Colonic mucosa (tissue), 4 donors: ENCODE data around the gene GABBR2. TPM values are rescaled to one million over a fixed set of nuclear protein-coding genes. Genes with fewer than 3 reads are reported as not detected.
"Not testable (repeated sequence)": the region's sequence is repeated elsewhere in the genome, so short reads cannot be mapped to it uniquely, and the experiment has no call there.

ENCODE experiments used
- DNase-seq: peaks from one replicate; pipeline ENCODE4 v3.0.0-alpha.2; 2020
- H3K27ac ChIP-seq: fragments of 200-600 bp; one replicate; pipeline ENCODE4 v1.8.0; 2021
- H3K27me3 ChIP-seq: fragments of 200-600 bp; one replicate; pipeline ENCODE4 v1.8.0; 2021
- H3K36me3 ChIP-seq: fragments of 200-600 bp; one replicate; pipeline ENCODE4 v1.8.0; 2021
- H3K4me1 ChIP-seq: fragments of 200-600 bp; one replicate; pipeline ENCODE4 v1.8.0; 2021; ENCODE audit warnings: mild to moderate bottlenecking
- H3K4me3 ChIP-seq: fragments of 200-600 bp; one replicate; pipeline ENCODE4 v1.8.0; 2021
- H3K9ac ChIP-seq, 2 donors: one replicate each; pipeline ENCODE4 v1.7.0; 2013; ENCODE audit warnings: control low read depth in 2 of 2, low read depth in 2 of 2, low read length in 2 of 2
- H3K9me3 ChIP-seq: fragments of 200-600 bp; one replicate; pipeline ENCODE4 v1.8.0; 2021
- intact Hi-C: fragments of 100-400 bp; cut with DNase I; formaldehyde crosslinking; loops from one replicate; pipeline ENCODE4 v1.14.1; 2022
- total RNA-seq, 2 donors: library from RNA; stranded (reverse); fragmentation: NEBNext Ultra II Directional in 1 of 2; extraction: Animal tissue kit (Norgen Biotek cat#: 25700) in 1 of 2; gene quantifications; one replicate each; pipeline ENCODE4 v1.2.1, GENCODE V29; 2021
- TF ChIP-seq, protein P1 (sequence below): fragments of 200-600 bp; IDR thresholded peaks from one replicate; pipeline ENCODE4 v1.8.0; 2022; ENCODE audit warnings: antibody characterized with exemption, mild to moderate bottlenecking
- donor health status: healthy.
- donor health status: DM: no; HTN: no; CAD: no.
- donor health status: DM: no; HTN: no; CAD: no.

The GABBR2 gene
- total RNA-seq, 2 donors from 2014 or later: 0.05 TPM; not detected in 1

GRCh38 chr9:98504298-98505282 lies 204.1 kb downstream of the GABBR2 start:
- intact Hi-C loops: no loop called here
- Histone ChIP-seq H3K36me3 (no peaks in the 10 kb centered on the region), H3K9ac (no peak overlapping the region), H3K9me3 (no peaks in the 10 kb centered on the region), H3K4me1 (no peaks in the 10 kb centered on the region), H3K27ac (no peak overlapping the region), H3K27me3 (no peaks in the 10 kb centered on the region), H3K4me3 (no peak overlapping the region)
- TF ChIP-seq, protein P1, sequence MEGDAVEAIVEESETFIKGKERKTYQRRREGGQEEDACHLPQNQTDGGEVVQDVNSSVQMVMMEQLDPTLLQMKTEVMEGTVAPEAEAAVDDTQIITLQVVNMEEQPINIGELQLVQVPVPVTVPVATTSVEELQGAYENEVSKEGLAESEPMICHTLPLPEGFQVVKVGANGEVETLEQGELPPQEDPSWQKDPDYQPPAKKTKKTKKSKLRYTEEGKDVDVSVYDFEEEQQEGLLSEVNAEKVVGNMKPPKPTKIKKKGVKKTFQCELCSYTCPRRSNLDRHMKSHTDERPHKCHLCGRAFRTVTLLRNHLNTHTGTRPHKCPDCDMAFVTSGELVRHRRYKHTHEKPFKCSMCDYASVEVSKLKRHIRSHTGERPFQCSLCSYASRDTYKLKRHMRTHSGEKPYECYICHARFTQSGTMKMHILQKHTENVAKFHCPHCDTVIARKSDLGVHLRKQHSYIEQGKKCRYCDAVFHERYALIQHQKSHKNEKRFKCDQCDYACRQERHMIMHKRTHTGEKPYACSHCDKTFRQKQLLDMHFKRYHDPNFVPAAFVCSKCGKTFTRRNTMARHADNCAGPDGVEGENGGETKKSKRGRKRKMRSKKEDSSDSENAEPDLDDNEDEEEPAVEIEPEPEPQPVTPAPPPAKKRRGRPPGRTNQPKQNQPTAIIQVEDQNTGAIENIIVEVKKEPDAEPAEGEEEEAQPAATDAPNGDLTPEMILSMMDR: no peak
- no peak for DNase-seq

- H3K27me3 ChIP-seq: no peaks in the 10 kb centered on the region
- TF ChIP-seq, protein P1: no peak
- no peaks in the 10 kb centered on the region for H3K36me3 ChIP-seq
- H3K4me1 ChIP-seq: no peaks in the 10 kb centered on the region
- no peak overlapping the region for H3K9ac ChIP-seq
- DNase-seq: no peak
- H3K4me3 ChIP-seq: no peak overlapping the region
- intact Hi-C loops: no loop called here
- no peak overlapping the region for H3K27ac ChIP-seq
- no peaks in the 10 kb centered on the region for H3K9me3 ChIP-seq
Observed at GRCh38 chr9:98503867-98504266, 204.9 kb downstream of the GABBR2 start.

DNA sequence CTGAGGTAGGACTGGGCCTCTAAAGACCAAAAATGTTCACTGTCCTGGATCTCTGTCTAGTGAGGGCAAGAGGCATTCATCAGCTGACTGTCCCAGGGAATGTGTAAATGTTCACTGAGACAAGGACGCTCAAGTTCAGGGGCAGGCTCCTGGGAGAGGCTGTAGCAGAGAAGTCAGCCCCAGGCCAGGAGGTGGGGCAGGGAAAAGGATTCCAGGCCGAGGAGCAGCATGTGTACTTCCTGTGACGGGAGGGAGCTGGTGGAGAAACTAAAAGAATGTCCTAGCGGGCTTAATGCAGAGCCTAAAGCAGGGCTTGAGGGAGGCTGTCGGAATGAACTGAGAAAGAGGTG lies 205.8 kb downstream of the GABBR2 start:
- Histone ChIP-seq H3K4me1 (no peaks in the 10 kb centered on the region), H3K36me3 (no peaks in the 10 kb centered on the region), H3K9ac (no peak overlapping the region), H3K4me3 (no peak overlapping the region), H3K27ac (no peak overlapping the region), H3K9me3 (no peaks in the 10 kb centered on the region), H3K27me3 (no peaks in the 10 kb centered on the region)
- TF ChIP-seq, protein P1: no peak
- intact Hi-C loops: no loop called here
- no peak for DNase-seq

GRCh38 chr9:98502311-98502975 lies 206.3 kb downstream of the GABBR2 start:
- Histone ChIP-seq H3K9me3 (no peaks in the 10 kb centered on the region), H3K9ac (no peak overlapping the region), H3K27me3 (no peaks in the 10 kb centered on the region), H3K4me3 (no peak overlapping the region), H3K4me1 (no peaks in the 10 kb centered on the region), H3K36me3 (no peaks in the 10 kb centered on the region), H3K27ac (no peak overlapping the region)
- TF ChIP-seq, protein P1: no peak
- DNase-seq: no peak
- intact Hi-C loops: no loop called here

- intact Hi-C loops: no loop called here
- no peaks in the 10 kb centered on the region for H3K27me3 ChIP-seq
- H3K4me3 ChIP-seq: no peak overlapping the region
- no peak for DNase-seq
- H3K9me3 ChIP-seq: no peaks in the 10 kb centered on the region
- H3K9ac ChIP-seq: no peak overlapping the region
- H3K4me1 ChIP-seq: no peaks in the 10 kb centered on the region
- no peaks in the 10 kb centered on the region for H3K36me3 ChIP-seq
- TF ChIP-seq, protein P1: no peak
- no peak overlapping the region for H3K27ac ChIP-seq
Observed at GRCh38 chr9:98501819-98502218, 206.9 kb downstream of the GABBR2 start.

DNA sequence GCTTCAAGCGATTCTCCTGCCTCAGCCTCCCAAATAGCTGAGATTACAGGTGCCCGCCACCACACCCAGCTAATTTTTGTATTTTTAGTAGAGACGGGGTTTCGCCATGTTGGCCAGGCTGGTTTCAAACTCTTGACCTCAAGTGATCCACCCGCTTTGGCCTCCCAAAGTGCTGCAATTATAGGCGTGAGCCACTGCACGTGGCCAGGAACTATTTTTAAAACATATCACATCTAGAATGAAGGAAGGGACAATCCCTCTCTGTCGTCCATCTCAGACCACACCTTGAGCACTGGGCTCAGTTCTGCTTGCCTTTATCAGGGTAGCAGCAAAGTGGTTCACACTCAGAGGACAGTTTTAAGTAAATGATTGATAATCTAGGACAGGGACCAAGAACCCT lies 207.5 kb downstream of the GABBR2 start:
- H3K4me1 ChIP-seq, H3K4me3 ChIP-seq, DNase-seq, intact Hi-C loops, H3K27me3 ChIP-seq, H3K27ac ChIP-seq, H3K9ac ChIP-seq, H3K36me3 ChIP-seq, H3K9me3 ChIP-seq: not testable (repeated sequence)
